ENCODE measurements around the gene CBX8.
"Not testable (repeated sequence)": the region's sequence is repeated elsewhere in the genome, so short reads cannot be mapped to it uniquely, and the experiment has no call there.

Gene CBX8

DNA sequence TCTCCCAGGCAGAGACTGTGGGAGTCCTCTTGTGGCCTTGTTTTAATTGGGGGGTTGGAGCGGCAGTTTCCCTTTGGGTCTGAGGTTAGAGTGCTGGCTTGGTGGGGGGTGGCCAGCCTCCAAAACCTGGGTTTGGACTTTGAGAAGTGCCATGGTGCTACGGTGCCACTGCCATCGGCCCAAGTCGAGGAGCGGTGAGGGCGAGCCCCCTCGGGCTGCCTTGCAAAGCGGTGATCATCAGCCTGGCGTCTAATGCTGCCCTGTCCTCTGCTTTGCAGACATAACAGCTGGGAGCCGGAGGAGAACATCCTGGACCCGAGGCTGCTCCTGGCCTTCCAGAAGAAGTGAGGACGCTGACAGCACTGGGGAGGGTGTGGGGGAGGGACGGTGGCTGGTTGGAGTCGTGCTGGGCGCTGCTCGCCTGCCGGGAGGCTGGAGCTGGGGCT is 17.8 kb downstream of the CBX8 start:
- H3K36me3 Mint-ChIP-seq (ENCODE audit: low read depth) = no peaks in the 10 kb centered on the region
- peak overlapping the region; percentile 76 for H3K27ac Mint-ChIP-seq
- H3K9me3 Mint-ChIP-seq = no peaks in the 10 kb centered on the region
- peaks cover 21% of the 10 kb centered on the region for H3K4me1 Mint-ChIP-seq (ENCODE audit: low read depth)
- H3K27me3 Mint-ChIP-seq = peaks cover 82% of the 10 kb centered on the region
- DNase-seq = no peak
- H3K4me3 Mint-ChIP-seq = peak overlapping the region; percentile 80

DNA sequence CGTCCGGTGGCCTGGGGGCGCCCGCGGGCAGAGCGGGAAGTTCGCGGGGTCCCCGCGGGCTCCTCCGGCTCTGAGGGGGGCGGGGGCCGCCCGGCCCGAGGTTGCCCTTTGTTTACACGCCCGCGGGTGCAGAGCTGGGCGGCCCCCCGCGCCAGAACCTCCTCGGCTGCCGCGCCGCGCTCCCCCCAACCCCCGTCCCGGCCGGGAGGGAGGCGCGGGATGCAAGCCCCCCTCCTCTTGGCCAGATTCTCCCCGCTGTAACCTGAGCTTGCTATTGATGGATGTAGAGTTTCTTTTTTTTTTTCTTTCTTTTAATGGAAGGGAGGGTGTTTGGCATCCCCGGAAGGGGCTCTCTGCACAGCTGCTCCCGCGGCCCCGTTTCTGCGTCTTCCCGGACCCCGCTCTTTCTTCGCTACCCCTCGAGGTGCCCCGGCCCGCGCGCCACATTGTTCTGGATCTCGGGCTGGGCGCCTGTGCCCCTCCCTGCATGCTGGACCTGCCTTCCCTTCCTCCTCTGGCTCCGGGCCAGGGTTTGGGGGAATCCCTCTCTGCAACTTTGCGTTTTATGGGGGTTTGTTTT is 18.3 kb downstream of the CBX8 start:
- Mint-ChIP-seq H3K4me1 (ENCODE audit: low read depth) (peaks cover 21% of the 10 kb centered on the region), H3K36me3 (ENCODE audit: low read depth) (no peaks in the 10 kb centered on the region), H3K27ac (peak overlapping the region; percentile 76), H3K4me3 (peak overlapping the region; percentile 80), H3K27me3 (peaks cover 86% of the 10 kb centered on the region), H3K9me3 (no peaks in the 10 kb centered on the region)
- DNase-seq = peak; percentile 44

DNA sequence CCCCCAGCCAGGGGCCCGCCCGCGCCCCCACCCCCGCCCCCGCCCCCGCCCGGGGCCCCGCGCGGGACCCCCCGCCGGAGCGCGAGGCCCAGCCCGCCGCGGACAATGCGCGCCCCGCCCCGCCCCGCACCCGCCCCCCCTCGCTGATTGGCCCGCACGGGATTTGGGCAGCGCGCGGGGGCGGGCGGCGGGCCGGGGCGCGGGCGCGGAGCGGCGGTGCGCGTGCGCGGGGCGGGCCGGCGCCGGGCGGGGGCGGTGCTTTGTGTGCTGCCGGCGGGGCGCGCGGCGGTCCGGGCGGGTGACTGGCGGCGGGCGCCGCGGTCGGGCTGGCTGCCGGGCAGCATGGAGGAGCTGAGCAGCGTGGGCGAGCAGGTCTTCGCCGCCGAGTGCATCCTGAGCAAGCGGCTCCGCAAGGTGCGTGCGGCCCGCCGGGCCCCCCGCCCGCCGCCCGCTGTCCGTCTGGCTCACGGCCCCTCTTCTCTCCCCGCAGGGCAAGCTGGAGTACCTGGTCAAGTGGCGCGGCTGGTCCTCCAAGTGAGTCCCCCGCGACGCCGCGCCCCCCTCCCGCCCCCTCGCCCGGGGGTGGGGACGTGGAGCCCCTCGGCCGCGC is 18.9 kb downstream of the CBX8 start, which contains the start of gene CBX2:
Gene CBX2 (plus strand): TSS at position 255 of the 610 bp plus-strand sequence. CDS start 88 bp downstream, at position 343.
- H3K9me3 Mint-ChIP-seq = no peaks in the 10 kb centered on the region
- H3K36me3 Mint-ChIP-seq (ENCODE audit: low read depth) = no peaks in the 10 kb centered on the region
- peaks cover 21% of the 10 kb centered on the region for H3K4me1 Mint-ChIP-seq (ENCODE audit: low read depth)
- peak within 1 kb of the TSS; percentile 80 for H3K4me3 Mint-ChIP-seq
- DNase-seq = peak; percentile 89
- peak within 1 kb of the TSS; percentile 76 for H3K27ac Mint-ChIP-seq
- peaks cover 87% of the 10 kb centered on the region for H3K27me3 Mint-ChIP-seq

DNA sequence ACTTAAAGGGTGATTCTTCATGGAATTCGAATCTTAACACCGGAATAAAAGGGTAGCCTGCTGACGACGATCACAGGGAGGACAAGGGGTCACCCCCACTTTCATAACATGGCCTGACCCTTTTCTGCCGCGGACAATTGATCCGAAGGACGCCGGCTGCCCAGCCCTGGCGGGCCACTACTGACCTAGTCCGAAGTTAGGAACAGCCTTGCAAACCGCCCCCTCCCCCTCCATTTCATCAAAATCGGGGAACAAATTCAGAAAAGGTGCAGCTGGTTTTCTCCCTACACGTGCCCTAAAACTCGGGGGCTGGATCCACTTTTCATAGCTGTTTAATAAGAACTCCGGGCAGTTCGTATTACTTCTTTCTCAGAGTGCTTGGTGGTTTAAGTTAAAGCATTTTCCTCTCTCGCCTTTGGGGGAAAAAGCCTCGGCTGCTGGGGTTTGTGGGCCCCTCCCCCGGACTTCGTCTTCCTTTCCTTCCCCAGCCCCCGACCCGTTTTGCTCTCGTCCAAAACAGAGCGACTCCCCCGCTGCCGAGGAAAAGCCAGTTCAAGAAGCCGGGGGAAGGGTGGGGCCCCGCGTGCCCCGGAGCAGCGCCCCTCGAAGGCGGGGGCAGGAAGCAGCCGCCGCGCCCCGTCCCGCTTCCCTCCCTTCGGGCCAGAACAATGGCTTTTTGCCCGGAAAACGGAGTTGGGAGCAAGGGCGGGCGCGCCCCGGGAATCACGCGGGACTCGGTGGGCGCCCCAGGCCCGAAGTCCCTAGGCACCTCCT is 19.6 kb downstream of the CBX8 start:
- peaks cover 86% of the 10 kb centered on the region for H3K27me3 Mint-ChIP-seq
- no peak overlapping the region for H3K27ac Mint-ChIP-seq
- no peaks in the 10 kb centered on the region for H3K36me3 Mint-ChIP-seq (ENCODE audit: low read depth)
- peak overlapping the region; percentile 67 for H3K4me3 Mint-ChIP-seq
- DNase-seq = peak; percentile 68
- H3K9me3 Mint-ChIP-seq = no peaks in the 10 kb centered on the region
- peaks cover 21% of the 10 kb centered on the region for H3K4me1 Mint-ChIP-seq (ENCODE audit: low read depth)

DNA sequence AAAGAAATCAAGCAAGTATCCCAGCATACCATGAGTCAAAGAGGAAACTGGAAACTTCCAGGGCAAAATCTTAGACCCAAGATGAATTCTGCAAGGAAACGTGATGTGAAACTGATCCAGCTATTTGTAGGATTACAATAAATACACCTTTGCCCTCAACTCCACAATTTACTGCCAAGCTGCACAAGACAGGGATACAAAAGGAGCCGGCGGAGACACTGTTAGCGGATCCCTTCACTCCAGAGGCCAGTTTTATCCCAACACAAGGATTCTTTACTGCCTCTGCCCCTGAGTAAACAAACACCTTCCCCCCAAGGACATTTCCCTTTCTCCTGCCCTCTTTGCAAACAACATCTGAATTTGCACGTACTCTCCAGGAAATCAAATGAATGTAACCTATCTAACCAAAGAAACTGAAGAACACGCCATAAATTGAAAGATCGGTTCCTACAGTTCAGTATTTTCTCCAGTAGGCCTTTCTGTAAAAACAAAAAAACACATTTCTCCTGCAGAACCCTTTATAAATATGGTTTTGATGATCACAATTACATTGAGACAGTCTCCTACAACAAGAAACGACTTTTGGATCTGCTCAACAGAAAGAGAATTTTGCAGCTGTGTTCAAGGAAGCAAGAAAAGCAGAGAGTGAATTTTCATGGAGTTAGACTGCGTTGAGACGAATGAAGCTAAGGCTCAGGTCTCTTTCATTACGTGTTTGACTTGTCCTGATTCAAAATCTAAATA is 20.3 kb downstream of the CBX8 start:
- DNase-seq = no peak
- Mint-ChIP-seq H3K9me3 (no peaks in the 10 kb centered on the region), H3K36me3 (ENCODE audit: low read depth) (no peaks in the 10 kb centered on the region), H3K4me1 (ENCODE audit: low read depth) (peaks cover 17% of the 10 kb centered on the region), H3K27me3 (peaks cover 81% of the 10 kb centered on the region), H3K27ac (no peak overlapping the region), H3K4me3 (peak overlapping the region; percentile 67)

- Mint-ChIP-seq H3K4me3 (no peak overlapping the region), H3K27me3 (peaks cover 72% of the 10 kb centered on the region), H3K4me1 (ENCODE audit: low read depth) (peaks cover 17% of the 10 kb centered on the region), H3K36me3 (ENCODE audit: low read depth) (no peaks in the 10 kb centered on the region), H3K27ac (no peak overlapping the region), H3K9me3 (no peaks in the 10 kb centered on the region)
- no peak for DNase-seq
Measured at GRCh38 chr17:79775632-79776031, 21.2 kb downstream of the CBX8 start.

GRCh38 chr17:79774561-79774975 is 22.3 kb downstream of the CBX8 start:
- Mint-ChIP-seq H3K4me3 (no peak overlapping the region), H3K36me3 (ENCODE audit: low read depth) (no peaks in the 10 kb centered on the region), H3K27me3 (peaks cover 69% of the 10 kb centered on the region), H3K4me1 (ENCODE audit: low read depth) (peaks cover 17% of the 10 kb centered on the region), H3K27ac (no peak overlapping the region), H3K9me3 (no peaks in the 10 kb centered on the region)
- DNase-seq = no peak

- not testable (repeated sequence) for H3K27ac Mint-ChIP-seq; H3K4me3 Mint-ChIP-seq; H3K36me3 Mint-ChIP-seq (ENCODE audit: low read depth); DNase-seq; H3K4me1 Mint-ChIP-seq (ENCODE audit: low read depth); H3K9me3 Mint-ChIP-seq
- peaks cover 70% of the 10 kb centered on the region for H3K27me3 Mint-ChIP-seq
Measured at GRCh38 chr17:79772726-79773125, 24.2 kb downstream of the CBX8 start.

GRCh38 chr17:79771276-79771675 is 25.6 kb downstream of the CBX8 start:
- H3K9me3 Mint-ChIP-seq = no peaks in the 10 kb centered on the region
- H3K4me1 Mint-ChIP-seq (ENCODE audit: low read depth) = no peaks in the 10 kb centered on the region
- peaks cover 64% of the 10 kb centered on the region for H3K27me3 Mint-ChIP-seq
- H3K4me3 Mint-ChIP-seq = no peak overlapping the region
- no peaks in the 10 kb centered on the region for H3K36me3 Mint-ChIP-seq (ENCODE audit: low read depth)
- H3K27ac Mint-ChIP-seq = no peak overlapping the region
- no peak for DNase-seq

DNA sequence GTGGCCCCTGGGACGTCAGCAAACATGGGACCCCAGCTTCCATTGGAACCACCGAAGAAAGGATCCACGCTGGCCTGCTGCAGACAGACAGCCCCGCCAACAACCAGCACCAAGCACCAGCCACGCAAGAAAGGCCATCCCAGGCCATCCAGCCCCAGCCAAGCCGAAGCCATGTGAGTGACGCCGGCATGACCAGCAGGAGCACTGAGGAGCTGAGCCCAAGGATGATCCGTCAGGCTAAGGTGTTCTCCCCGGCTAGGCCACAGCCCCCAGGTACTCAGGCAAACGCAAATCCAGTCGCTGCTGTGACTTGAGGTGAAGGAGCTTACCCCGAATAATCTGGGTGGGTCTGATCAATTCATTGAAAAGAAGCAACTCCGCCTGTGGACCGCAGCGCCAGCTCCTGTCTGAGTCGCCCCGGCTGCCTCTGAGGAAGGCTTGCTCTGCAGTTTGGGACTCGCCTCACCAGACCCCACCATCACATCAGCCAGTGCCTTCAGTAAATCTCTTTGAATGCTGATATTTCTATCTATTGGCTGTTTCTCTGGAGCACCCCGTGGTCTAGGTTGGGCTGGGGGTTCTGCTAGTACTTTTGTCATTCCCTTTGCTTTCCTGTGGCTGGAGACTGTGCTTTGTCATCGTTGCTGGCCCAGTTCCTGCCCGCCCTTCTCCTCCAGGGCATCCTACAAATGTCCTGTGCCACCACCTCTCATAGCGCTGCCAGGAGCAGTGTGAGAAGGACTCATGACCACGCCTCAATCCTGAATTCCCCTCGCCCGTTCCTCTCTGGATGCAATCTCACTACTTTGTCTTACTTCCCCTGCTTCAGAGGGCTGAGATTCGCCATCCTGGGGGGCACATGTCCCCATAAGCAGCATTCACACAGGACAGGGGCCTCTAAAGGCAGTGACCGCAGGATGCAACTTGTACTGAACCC is 27.0 kb downstream of the CBX8 start:
- Mint-ChIP-seq H3K36me3 (ENCODE audit: low read depth) (no peaks in the 10 kb centered on the region), H3K4me1 (ENCODE audit: low read depth) (no peaks in the 10 kb centered on the region), H3K27ac (no peak overlapping the region), H3K27me3 (peaks cover 51% of the 10 kb centered on the region), H3K9me3 (no peaks in the 10 kb centered on the region), H3K4me3 (no peak overlapping the region)
- DNase-seq = no peak

DNA sequence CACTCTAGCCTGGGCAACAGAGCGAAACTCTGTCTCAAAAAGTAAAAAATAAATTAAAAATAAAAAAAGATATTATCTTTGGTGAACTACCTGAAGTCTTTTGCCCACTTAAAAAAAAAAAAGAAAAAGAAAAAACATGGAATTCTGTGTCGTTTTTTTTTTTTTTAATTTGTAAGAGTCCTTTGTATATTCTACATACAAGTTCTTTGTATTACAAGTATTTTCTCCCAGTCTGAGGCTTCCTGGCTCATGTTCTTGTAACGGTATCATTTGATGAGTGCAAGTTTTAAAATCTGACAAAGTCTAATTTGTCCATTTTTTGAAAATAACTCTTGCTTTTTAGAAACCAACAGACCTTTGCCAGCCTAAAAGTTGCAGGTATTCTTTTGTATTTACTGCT is 31.2 kb downstream of the CBX8 start:
- H3K4me1 Mint-ChIP-seq (ENCODE audit: low read depth) = no peaks in the 10 kb centered on the region
- H3K27ac Mint-ChIP-seq = no peak overlapping the region
- no peak overlapping the region for H3K4me3 Mint-ChIP-seq
- no peaks in the 10 kb centered on the region for H3K9me3 Mint-ChIP-seq
- peaks cover 26% of the 10 kb centered on the region for H3K27me3 Mint-ChIP-seq
- no peaks in the 10 kb centered on the region for H3K36me3 Mint-ChIP-seq (ENCODE audit: low read depth)
- no peak for DNase-seq

GRCh38 chr17:79761894-79762589 is 34.8 kb downstream of the CBX8 start:
- no peak overlapping the region for H3K4me3 Mint-ChIP-seq
- H3K4me1 Mint-ChIP-seq (ENCODE audit: low read depth) = no peaks in the 10 kb centered on the region
- H3K27ac Mint-ChIP-seq = no peak overlapping the region
- no peaks in the 10 kb centered on the region for H3K36me3 Mint-ChIP-seq (ENCODE audit: low read depth)
- peaks cover 9% of the 10 kb centered on the region for H3K27me3 Mint-ChIP-seq
- no peaks in the 10 kb centered on the region for H3K9me3 Mint-ChIP-seq
- DNase-seq = no peak

- Mint-ChIP-seq H3K27ac (no peak overlapping the region), H3K36me3 (ENCODE audit: low read depth) (no peaks in the 10 kb centered on the region)
Measured at GRCh38 chr17:79760197-79760906, 36.5 kb downstream of the CBX8 start.

More at GRCh38 chr17:79760197-79760906, 36.5 kb downstream of the CBX8 start:
- H3K27me3 Mint-ChIP-seq = peaks cover 7% of the 10 kb centered on the region
- no peak for DNase-seq
- H3K9me3 Mint-ChIP-seq = no peaks in the 10 kb centered on the region
- H3K4me1 Mint-ChIP-seq (ENCODE audit: low read depth) = no peaks in the 10 kb centered on the region
- H3K4me3 Mint-ChIP-seq = no peak overlapping the region

Data from activated T-cell treated with anti-CD3 and anti-CD28 coated beads, Interleukin-2, amount 50 U/mL, for 24 hours (primary cell).